Activated CD8-positive, alpha-beta T cell treated with anti-CD3 and anti-CD28 coated beads for 36 hours (primary cell): Measurements from ENCODE around the gene LAD1. TPM values are rescaled to one million over a fixed set of nuclear protein-coding genes. Genes with fewer than 3 reads are reported as not detected.

Experiments
- ATAC-seq: fragments of 200-7000 bp; cut with Tn5 transposase; one replicate; pipeline ENCODE4 v1.10.0; 2021; ENCODE audit warnings: mild to moderate bottlenecking, moderate library complexity
- CTCF ChIA-PET: fragments of 350-600 bp; sonication (Branson Sonifier 250); formaldehyde crosslinking; loops from one replicate; lab custom pipeline; 2021; ENCODE audit warnings: antibody characterized with exemption; lab: Charles Lee
- POLR2A ChIA-PET: fragments of 350-600 bp; sonication (Branson Sonifier 250); formaldehyde crosslinking; loops from one replicate; lab custom pipeline; 2021; ENCODE audit warnings: antibody characterized with exemption; lab: Charles Lee
- DNase-seq: peaks from one replicate; pipeline ENCODE4 v3.0.0-alpha.2; 2020
- H3K27ac Mint-ChIP-seq: one replicate; pipeline ENCODE4 v1.8.0; 2021; ENCODE audit warnings: mild to moderate bottlenecking, mixed read lengths
- H3K27me3 Mint-ChIP-seq: one replicate; pipeline ENCODE4 v1.8.0; 2021; ENCODE audit warnings: mixed read lengths
- H3K36me3 Mint-ChIP-seq: one replicate; pipeline ENCODE4 v1.8.0; 2021; ENCODE audit warnings: low read depth, mixed read lengths
- H3K4me1 Mint-ChIP-seq: one replicate; pipeline ENCODE4 v1.8.0; 2021; ENCODE audit warnings: low read depth, mixed read lengths
- H3K4me3 Mint-ChIP-seq: one replicate; pipeline ENCODE4 v1.8.0; 2021; ENCODE audit warnings: mild to moderate bottlenecking, moderate library complexity, mixed read lengths
- H3K9me3 Mint-ChIP-seq: one replicate; pipeline ENCODE4 v1.8.0; 2021; ENCODE audit warnings: mixed read lengths
- intact Hi-C: fragments of 100-400 bp; cut with micrococcal nuclease; formaldehyde crosslinking; loops from one replicate; pipeline ENCODE4 v1.10.0; 2022
- total RNA-seq, 2 experiments: library from RNA; stranded (reverse); gene quantifications; one replicate each; pipeline ENCODE4 v1.2.3, GENCODE V29; 2021
- TF ChIP-seq, protein P1 (sequence below): fragments of 200-600 bp; IDR thresholded peaks from one replicate; pipeline ENCODE4 v1.8.0; 2022; ENCODE audit warnings: antibody characterized with exemption, mild to moderate bottlenecking

The LAD1 gene
- total RNA-seq, 2 experiments from 2014 or later, result not detected

DNA sequence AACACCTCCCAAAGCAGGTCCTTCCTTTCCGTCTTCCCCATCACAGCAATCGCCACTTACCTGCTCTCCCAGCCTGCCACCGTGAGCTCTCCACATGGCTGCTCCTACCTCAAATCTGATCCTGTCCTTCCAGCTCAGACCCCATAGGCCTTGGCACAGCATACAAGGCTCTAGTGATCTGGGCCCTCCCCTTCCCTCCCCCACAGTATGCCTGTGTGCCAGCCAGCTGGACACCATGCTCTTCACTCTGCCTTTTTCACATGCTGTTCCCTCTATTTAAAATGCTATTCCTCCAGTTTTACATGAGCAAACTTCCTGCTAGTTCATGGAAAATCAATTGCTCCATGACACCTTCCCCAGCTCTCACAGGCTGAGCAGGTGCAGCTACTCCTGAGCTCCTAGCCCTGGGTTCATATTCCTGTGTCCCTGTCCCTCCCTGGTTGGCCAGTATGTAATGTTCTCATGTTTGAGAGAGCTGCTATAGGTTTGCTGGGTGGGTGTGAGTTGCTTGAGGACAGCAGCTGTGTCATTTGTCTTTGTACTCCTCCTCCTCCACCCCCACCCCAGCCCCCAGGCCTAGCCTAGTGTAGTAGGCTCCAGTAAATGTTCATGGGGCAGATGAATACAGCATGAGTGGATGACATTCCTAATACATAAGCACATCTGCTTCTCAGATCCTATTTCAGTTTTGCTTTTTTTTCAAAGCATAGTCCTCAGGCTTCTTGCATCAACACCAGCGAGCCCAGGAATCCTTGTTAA, 15.3 kb downstream of the LAD1 start:
- intact Hi-C loops, result no loop called here
- ChIA-PET CTCF (interaction anchor here (0.9 to 1.2 kb wide), 3 partner anchors 13 to 52 kb away, joined by 3 to 4 read pairs (median 3); no protein-coding TSS in a partner anchor), POLR2A (no interaction called here)
- no peak for ATAC-seq
- Mint-ChIP-seq H3K36me3 (no peaks in the 10 kb centered on the region), H3K4me1 (no peaks in the 10 kb centered on the region), H3K9me3 (no peaks in the 10 kb centered on the region), H3K27ac (no peak overlapping the region), H3K4me3 (no peak overlapping the region), H3K27me3 (peaks cover 3% of the 10 kb centered on the region)
- no peak for DNase-seq
- TF ChIP-seq, protein P1, sequence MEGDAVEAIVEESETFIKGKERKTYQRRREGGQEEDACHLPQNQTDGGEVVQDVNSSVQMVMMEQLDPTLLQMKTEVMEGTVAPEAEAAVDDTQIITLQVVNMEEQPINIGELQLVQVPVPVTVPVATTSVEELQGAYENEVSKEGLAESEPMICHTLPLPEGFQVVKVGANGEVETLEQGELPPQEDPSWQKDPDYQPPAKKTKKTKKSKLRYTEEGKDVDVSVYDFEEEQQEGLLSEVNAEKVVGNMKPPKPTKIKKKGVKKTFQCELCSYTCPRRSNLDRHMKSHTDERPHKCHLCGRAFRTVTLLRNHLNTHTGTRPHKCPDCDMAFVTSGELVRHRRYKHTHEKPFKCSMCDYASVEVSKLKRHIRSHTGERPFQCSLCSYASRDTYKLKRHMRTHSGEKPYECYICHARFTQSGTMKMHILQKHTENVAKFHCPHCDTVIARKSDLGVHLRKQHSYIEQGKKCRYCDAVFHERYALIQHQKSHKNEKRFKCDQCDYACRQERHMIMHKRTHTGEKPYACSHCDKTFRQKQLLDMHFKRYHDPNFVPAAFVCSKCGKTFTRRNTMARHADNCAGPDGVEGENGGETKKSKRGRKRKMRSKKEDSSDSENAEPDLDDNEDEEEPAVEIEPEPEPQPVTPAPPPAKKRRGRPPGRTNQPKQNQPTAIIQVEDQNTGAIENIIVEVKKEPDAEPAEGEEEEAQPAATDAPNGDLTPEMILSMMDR, result no peak

DNA sequence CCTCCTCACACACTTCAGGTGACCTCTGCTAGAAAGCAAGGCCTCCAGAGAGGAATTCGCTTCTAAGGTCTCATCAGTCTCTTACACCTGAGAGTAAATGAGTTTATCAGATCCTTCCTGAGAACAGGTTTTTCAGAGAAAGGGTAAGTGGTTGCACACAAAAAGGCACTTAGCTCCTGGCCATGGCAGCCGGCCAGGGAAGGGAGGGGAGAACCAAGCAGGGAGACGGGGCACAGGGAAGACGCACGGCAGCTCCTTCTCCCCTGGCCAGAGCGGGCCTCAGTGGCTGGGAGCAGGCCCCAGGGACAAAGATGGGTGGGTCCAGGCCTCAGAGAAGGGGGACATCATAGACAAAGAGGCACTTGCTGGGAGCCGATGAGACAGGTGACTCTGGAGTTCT, 18.0 kb downstream of the LAD1 start:
- H3K36me3 Mint-ChIP-seq, result no peaks in the 10 kb centered on the region
- ChIA-PET CTCF (no interaction called here), POLR2A (no interaction called here)
- H3K4me3 Mint-ChIP-seq, result no peak overlapping the region
- no peak overlapping the region for H3K27ac Mint-ChIP-seq
- intact Hi-C loops, result no loop called here
- DNase-seq (no peak), ATAC-seq (no peak)
- H3K9me3 Mint-ChIP-seq, result no peaks in the 10 kb centered on the region
- TF ChIP-seq, protein P1, result no peak
- no peaks in the 10 kb centered on the region for H3K4me1 Mint-ChIP-seq
- H3K27me3 Mint-ChIP-seq, result peaks cover 1% of the 10 kb centered on the region

DNA sequence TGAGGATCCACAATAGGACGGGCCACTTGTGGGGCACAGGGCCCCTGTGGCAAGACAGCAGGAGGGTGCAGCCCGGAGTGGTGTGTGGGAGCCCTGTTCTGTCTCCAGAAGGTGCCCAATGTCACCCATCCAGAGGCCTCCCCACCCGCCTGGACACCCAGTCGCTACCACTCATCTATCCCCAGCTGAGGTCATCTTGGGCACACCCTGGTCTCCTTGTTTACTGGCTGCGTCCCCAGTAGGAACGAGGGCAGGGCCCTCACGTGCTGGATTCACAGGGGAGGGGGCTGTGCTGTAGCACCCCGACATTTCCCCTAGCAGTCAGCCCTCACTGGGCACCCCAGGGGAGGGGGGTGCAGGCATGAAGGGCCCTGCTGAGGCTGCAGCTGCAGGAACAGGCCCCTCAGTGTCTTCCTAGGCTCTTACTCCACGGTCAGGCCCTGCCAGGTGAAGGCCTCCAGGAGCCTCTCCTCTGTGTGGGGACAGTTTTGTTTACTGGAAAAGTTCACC, 19.3 kb downstream of the LAD1 start:
- Mint-ChIP-seq H3K27ac (no peak overlapping the region), H3K4me3 (no peak overlapping the region), H3K4me1 (no peaks in the 10 kb centered on the region), H3K9me3 (no peaks in the 10 kb centered on the region), H3K27me3 (no peaks in the 10 kb centered on the region), H3K36me3 (no peaks in the 10 kb centered on the region)
- ATAC-seq (no peak), DNase-seq (no peak)
- POLR2A ChIA-PET, result no interaction called here
- CTCF ChIA-PET, result interaction anchor here (1.5 kb wide), 1 partner anchor 126 kb away, joined by 3 read pairs; no protein-coding TSS in a partner anchor
- TF ChIP-seq, protein P1, result no peak
- intact Hi-C loops, result no loop called here

DNA sequence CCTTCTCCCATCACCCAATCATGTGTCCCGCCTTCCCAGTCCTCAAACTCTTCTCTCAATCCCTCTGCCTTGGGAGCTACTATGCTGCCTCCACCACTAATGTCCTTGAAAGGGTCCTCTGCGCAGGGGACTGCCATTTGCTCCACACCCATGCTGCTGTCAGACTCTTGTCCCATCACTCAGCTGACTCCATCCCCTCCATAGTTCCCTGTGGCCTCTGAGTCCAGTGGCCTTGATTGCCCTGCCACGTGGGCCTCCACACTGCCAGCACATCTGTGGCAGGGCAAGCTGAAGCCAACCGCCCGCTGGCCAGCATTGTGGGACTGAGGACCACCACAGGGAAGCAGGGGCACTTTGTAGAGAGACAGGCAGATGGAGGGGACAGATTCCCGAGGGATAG, 20.3 kb downstream of the LAD1 start:
- Mint-ChIP-seq H3K27ac (no peak overlapping the region), H3K4me3 (no peak overlapping the region), H3K9me3 (no peaks in the 10 kb centered on the region), H3K36me3 (no peaks in the 10 kb centered on the region), H3K4me1 (no peaks in the 10 kb centered on the region), H3K27me3 (no peaks in the 10 kb centered on the region)
- TF ChIP-seq, protein P1, result no peak
- no peak for DNase-seq
- no peak for ATAC-seq
- ChIA-PET POLR2A (no interaction called here), CTCF (no interaction called here)
- intact Hi-C loops, result no loop called here

DNA sequence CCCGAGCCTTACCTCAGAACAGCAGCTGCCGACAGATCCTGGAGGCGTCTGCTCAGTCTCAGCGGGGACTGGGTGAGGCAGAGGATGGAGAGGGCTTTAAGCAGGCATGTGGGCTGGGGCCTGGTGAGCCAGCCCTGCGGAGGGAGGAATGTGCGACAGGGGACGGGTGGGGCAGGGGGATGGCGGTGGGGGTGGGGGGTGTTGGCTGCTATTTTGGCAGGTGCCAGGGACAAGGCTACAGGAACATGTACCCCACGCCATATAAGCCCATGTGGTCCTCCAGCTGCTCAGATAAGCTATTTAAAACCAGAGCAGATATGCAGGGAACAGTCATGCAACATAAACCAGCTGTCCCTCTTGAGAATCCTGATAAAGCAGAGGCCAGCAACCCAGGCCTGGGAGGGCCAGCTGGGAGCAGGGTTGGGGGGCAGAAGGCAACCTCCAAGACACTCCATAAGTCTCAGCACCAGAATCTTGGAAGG, 21.5 kb downstream of the LAD1 start, which contains the start of gene TNNT2:
TSS of gene TNNT2 (minus strand) at position 70 of the 482 bp plus-strand sequence. CDS start 4,426 bp downstream, outside the sequence.
- ChIA-PET CTCF (no interaction called here), POLR2A (no interaction called here)
- intact Hi-C loops, result no loop called here
- TF ChIP-seq, protein P1, result no peak
- no peaks in the 10 kb centered on the region for H3K36me3 Mint-ChIP-seq
- H3K27ac Mint-ChIP-seq, result no peak within 1 kb of the TSS
- no peaks in the 10 kb centered on the region for H3K9me3 Mint-ChIP-seq
- peaks cover 2% of the 10 kb centered on the region for H3K27me3 Mint-ChIP-seq
- DNase-seq, result no peak
- no peak for ATAC-seq
- H3K4me1 Mint-ChIP-seq, result no peaks in the 10 kb centered on the region
- H3K4me3 Mint-ChIP-seq, result no peak within 1 kb of the TSS
